Pancreas (tissue), 10 donors: ENCODE results near the gene TBC1D22B. TPM values are rescaled to one million over a fixed set of nuclear protein-coding genes. Genes with fewer than 3 reads are reported as not detected.

ENCODE experiments used
- ATAC-seq, 4 donors: fragments of 200-7000 bp; cut with Tn5 transposase; one replicate each; pipeline versions ENCODE4 v1.8.0 to v1.9.1; 2020; ENCODE audit warnings: mild to moderate bottlenecking in 4 of 4, moderate library complexity in 4 of 4
- DNase-seq, 6 donors: peaks; one replicate each; pipeline ENCODE4 v3.0.0-alpha.2; 2020
- FAIRE-seq: peaks from 2 replicates; lab custom pipeline; 2012; peaks lifted over from hg19 to GRCh38; lab: Jason Lieb, UNC
- H3K27ac ChIP-seq, 4 donors: fragments of 200-600 bp; sonication (generic); 1 replicate in 3 of 4; 2 replicates in 1 of 4; pipeline versions ENCODE4 v1.5.0 to v1.8.0; 2020
- H3K27me3 ChIP-seq, 4 donors: fragments of 200-600 bp; one replicate each; pipeline ENCODE4 v1.8.0; 2021
- H3K36me3 ChIP-seq, 3 donors: fragments of 200-600 bp; sonication (generic) in 1 of 3; one replicate each; pipeline versions ENCODE4 v1.5.0 to v1.8.0; 2020 to 2021
- H3K4me1 ChIP-seq, 3 donors: fragments of 200-600 bp; one replicate each; pipeline ENCODE4 v1.8.0; 2021
- H3K4me3 ChIP-seq, 4 donors: fragments of 200-600 bp; sonication (generic) in 2 of 4; one replicate each; pipeline versions ENCODE4 v1.5.0 to v1.8.0; 2020 to 2021
- H3K9me3 ChIP-seq, 4 donors: fragments of 200-600 bp; one replicate each; pipeline ENCODE4 v1.8.0; 2021
- WGBS, 2 donors: extraction: QIAGEN DNeasy Blood & Tissue Kit; methylation state at CpG; one replicate each; pipeline ENCODE4 v1.1.7; 2013; 5-methylcytosine and 5-hydroxymethylcytosine counted together
- intact Hi-C, 3 donors: fragments of 100-400 bp; cut with DNase I; formaldehyde crosslinking; loops; one replicate each; pipeline versions ENCODE4 v1.11.1 to v1.14.2; 2022
- polyA plus RNA-seq, 2 donors: library from polyadenylated mRNA; stranded (reverse); fragments of 200-250 nt; gene quantifications; one replicate each; pipeline ENCODE4 v1.2.3, GENCODE V29; 2013
- total RNA-seq, 6 donors: library from RNA; stranded (reverse); fragmentation: NEBNext Ultra II Directional in 4 of 6; extraction: Animal tissue kit (Norgen Biotek cat#: 25700) in 4 of 6; gene quantifications; one replicate each; pipeline versions ENCODE4 v1.2.1 to v1.2.4, GENCODE V29; 2021 to 2023
- TF ChIP-seq, protein P1 (sequence below), 4 donors: fragments of 200-600 bp; sonication (generic) in 3 of 4; IDR thresholded peaks; one replicate each; pipeline versions ENCODE4 v1.5.0 to v1.8.0; 2021; ENCODE audit warnings: antibody characterized with exemption in 4 of 4
- donor health status: healthy with polysubstance abuse.
- donor health status: DM: no; HTN: no; CAD: no; lungs with moderate emphysema.
- donor health status: DM: no; HTN: no; CAD: no.
- donor health status: control.
- donor health status: control.
- donor health status: Bipolar disorder and iron deficiency.
- donor health status: DM: yes; HTN: yes; CAD: no.
- donor health status: DM: no; HTN: no; CAD: no.
- donor health status: DM: no; HTN: no; CAD: no.
- donor health status: DM: yes; HTN: yes; CAD: no.

The TBC1D22B gene
- total and polyA plus RNA-seq, 8 donors, result 4.3 to 9.0 (median 6.0) TPM

DNA sequence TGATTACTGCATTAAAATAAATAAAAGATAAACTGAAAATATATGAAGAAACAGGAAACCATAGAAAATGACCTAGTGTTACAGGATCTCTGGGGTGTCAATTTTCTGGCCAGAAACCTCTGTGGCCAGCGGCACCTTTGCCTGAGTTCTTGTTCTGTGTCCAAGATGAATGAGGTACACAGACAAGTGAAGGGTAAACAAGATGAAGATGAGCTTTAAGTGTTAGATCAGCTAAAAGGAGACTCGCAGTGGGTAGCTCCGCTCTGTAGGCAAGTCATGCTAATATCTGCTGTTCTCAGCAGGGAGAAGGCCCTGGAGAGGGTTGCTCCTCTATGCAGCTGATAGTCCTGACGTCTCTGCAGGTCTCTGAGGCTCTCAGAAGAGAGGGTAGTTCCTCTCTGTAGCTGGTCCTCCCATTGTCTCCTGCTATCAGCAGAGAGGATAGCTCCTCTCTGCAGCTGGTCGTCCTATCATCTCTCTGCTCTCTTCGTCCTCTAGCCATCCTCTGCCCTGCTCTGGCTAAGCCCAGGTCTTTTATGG lies 35.9 kb upstream of the TBC1D22B start:
- Histone ChIP-seq H3K27me3 (no peaks in the 10 kb centered on the region), H3K27ac (peak overlapping the region in 3 of 4 donors; percentile 44 to 76 (median 71)), H3K4me1 (peaks cover 4 to 12% (median 6%) of the 10 kb centered on the region in 3 donors), H3K4me3 (peak overlapping the region; percentile 29 to 89 (median 59)), H3K9me3 (no peaks in the 10 kb centered on the region), H3K36me3 (no peaks in the 10 kb centered on the region)
- intact Hi-C loops, result no loop called here
- FAIRE-seq, result no peak
- 53 to 54% methylated on average over 6 of the region's 6 CpGs for WGBS, 2 donors
- TF ChIP-seq, protein P1, sequence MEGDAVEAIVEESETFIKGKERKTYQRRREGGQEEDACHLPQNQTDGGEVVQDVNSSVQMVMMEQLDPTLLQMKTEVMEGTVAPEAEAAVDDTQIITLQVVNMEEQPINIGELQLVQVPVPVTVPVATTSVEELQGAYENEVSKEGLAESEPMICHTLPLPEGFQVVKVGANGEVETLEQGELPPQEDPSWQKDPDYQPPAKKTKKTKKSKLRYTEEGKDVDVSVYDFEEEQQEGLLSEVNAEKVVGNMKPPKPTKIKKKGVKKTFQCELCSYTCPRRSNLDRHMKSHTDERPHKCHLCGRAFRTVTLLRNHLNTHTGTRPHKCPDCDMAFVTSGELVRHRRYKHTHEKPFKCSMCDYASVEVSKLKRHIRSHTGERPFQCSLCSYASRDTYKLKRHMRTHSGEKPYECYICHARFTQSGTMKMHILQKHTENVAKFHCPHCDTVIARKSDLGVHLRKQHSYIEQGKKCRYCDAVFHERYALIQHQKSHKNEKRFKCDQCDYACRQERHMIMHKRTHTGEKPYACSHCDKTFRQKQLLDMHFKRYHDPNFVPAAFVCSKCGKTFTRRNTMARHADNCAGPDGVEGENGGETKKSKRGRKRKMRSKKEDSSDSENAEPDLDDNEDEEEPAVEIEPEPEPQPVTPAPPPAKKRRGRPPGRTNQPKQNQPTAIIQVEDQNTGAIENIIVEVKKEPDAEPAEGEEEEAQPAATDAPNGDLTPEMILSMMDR (IDR thresholded peaks at IDR 0.05), result no peak
- no peak for DNase-seq
- ATAC-seq, result no peak

DNA sequence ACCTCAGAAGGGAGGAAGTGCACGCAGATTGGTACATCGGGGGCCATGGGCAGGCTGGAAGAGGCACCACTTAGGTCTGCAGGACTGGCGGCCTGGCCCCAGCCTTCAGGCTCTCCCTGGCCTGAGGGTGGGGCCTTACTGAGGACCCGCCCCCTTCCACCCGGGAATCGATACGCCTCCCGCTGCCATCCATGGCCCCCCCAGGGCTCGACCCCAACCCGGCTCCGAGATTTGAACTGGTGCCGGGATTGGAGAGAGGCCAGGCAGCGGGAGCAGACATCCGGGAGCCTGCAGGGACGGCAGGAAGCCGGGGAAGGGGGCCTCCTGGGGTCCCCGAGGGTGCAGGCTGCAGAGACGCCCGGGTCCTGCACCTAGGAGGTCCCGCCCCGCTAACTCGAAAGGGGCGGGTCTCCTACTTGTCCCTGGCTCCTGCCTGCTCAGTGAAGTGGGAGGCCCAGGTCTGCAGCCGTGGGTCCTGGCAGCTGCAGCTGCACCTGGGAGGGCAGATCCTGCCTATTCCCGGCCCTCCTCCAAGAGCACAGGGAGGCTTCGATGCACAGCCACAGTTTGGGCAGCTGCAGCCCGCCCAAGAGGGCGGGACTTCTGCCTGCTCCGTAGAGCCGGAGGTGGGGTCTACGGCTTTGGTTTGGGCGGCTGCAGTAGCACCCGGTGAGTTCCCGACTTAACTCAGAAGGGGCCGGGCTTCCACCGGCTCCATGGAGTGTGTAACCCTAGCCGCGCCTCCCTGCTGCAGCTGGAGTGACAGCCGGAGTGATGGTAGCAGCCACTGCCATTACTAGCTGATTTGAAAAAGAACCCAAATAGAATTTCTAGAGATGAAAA lies 35.2 kb upstream of the TBC1D22B start:
- TF ChIP-seq, protein P1 (IDR thresholded peaks at IDR 0.05), result no peak
- Histone ChIP-seq H3K4me3 (peak overlapping the region; percentile 29 to 89 (median 59)), H3K27me3 (no peaks in the 10 kb centered on the region), H3K36me3 (no peaks in the 10 kb centered on the region), H3K4me1 (peaks cover 4 to 12% (median 6%) of the 10 kb centered on the region in 3 donors), H3K27ac (peak overlapping the region; percentile 44 to 76 (median 60)), H3K9me3 (no peaks in the 10 kb centered on the region)
- DNase-seq (peak; percentile 88 to 96 (median 93)), FAIRE-seq (no peak), ATAC-seq (peak; percentile 87 to 95 (median 92))
- 0 to 1% methylated on average over 37 to 39 of the region's 39 CpGs for WGBS, 2 donors
- intact Hi-C loops, result no loop called here

DNA sequence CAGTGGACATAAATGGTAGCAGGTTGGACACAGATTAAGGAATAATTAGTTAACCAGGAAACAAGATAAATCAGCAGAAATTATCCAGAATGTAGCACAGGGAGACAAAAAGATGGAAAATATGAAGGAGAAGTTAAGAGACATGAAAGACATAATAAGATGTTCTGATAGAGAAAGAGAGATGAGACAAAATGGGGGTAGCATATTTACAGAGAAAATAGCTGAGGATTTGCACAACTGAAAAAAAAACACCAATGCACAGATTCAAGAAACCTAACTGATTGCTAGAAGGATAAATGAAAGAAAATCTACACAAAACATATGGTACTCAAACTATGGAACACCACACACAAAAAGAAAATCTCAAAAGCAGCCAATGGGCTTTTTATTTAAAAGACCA lies 34.6 kb upstream of the TBC1D22B start:
- Histone ChIP-seq H3K9me3 (no peaks in the 10 kb centered on the region), H3K4me3 (peak overlapping the region in 3 of 4 donors; percentile 51 to 89 (median 67)), H3K27ac (peak overlapping the region in 3 of 4 donors; percentile 48 to 76 (median 71)), H3K36me3 (no peaks in the 10 kb centered on the region), H3K27me3 (no peaks in the 10 kb centered on the region), H3K4me1 (peaks cover 4 to 12% (median 6%) of the 10 kb centered on the region in 3 donors)
- intact Hi-C loops, result no loop called here
- DNase-seq, result no peak
- FAIRE-seq, result no peak
- no peak for ATAC-seq
- TF ChIP-seq, protein P1 (IDR thresholded peaks at IDR 0.05), result no peak

DNA sequence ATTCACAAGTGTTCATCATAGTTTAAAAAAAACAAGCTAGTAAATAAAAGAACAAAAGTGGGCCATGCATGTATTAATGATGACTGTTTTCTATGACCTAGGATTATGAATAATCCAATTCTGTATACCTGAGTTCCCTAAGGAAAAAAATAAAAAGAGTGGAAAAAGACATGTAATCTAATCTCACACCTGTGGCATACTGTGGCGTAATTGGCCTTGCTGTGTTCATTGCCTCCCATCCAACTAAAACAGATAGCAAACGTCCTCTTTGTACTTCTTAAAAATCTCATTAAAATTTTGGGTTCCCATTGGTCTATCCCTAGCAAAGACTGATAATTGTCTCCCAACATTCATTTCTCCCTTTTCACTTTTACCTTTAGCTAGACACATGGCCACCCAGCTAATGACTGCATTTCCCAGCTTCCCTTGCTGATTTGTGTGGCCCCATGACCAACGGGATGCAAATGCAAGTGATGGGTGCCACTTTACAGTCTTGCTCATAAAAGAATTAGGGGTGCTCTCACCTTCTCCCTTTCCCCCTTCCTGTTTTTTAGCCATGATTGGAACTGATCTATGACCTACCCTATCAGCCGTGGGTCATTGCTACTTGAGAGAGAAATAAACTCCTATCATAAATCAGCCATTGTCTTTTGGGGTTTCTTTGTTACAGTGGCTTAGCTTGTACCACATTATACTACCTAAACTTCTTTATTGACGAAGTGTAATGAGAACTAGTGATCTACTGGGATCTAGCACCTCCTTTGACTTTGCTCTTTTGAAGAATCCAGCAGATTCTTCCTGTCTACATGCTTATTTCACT lies 32.0 kb upstream of the TBC1D22B start:
- peaks cover 4 to 12% (median 6%) of the 10 kb centered on the region in 3 donors for H3K4me1 ChIP-seq
- WGBS, 2 donors, result 56 to 57% methylated on average over 5 of the region's 5 CpGs
- H3K9me3 ChIP-seq, result no peaks in the 10 kb centered on the region
- TF ChIP-seq, protein P1 (IDR thresholded peaks at IDR 0.05), result no peak
- ATAC-seq, result peak in 3 of 4 donors; percentile 7 to 28 (median 11)
- H3K27ac ChIP-seq, result peak overlapping the region in 1 of 4 donors; percentile 35
- no peak overlapping the region for H3K4me3 ChIP-seq
- no peaks in the 10 kb centered on the region for H3K27me3 ChIP-seq
- intact Hi-C loops, result no loop called here
- no peaks in the 10 kb centered on the region for H3K36me3 ChIP-seq
- no peak for FAIRE-seq
- DNase-seq, result peak in 1 of 6 donors; percentile 21
